HG03175 (cell line): ENCODE results near the gene ASPDH.

ENCODE experiments used
- ATAC-seq: cut with Tn5 transposase; IDR thresholded peaks from one replicate; pipeline ENCODE4 v1.9.1; 2021; ENCODE audit warnings: mild to moderate bottlenecking, moderate library complexity; ENCODE audit not compliant: unreplicated experiment

The ASPDH gene

DNA sequence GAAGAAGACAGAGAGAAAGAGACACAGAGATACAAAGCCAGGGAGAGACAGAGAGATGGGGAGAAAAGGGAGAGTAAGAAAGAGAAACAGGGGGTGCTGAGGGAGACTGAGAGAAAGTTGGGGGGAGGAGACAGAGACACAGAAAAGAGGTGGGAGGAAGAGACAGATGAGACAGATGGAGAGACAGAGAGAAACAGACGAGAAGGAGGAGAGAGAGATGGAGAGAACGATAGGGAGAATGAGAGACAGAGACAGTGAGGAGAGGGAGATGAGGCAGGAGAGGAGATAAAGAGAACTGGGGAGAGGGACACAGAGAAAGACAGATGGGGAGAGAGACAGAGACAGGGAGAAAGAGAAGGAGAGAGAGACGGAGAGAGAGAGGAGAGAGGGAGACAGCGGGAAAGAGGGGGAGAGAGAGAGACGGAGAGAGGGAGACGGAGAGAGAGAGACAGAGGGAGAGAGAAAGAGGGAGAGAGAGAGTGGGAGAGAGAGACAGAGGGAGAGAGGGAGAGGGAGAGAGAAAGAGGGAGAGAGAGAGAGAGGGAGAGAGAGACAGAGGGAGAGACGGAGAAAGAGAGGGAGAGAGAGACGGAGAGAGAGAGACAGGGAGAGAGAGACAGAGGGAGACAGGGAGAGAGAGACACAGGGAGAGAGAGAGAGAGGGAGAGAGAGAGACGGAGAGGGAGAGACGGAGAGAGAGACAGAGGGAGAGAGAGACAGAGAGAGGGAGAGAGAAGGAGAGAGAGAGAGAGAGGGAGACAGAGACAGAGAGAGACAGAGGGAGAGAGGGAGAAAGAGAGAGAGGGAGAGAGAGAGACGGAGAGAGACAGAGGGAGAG lies 15.3 kb downstream of the ASPDH start:
- ATAC-seq, result no peak

- no peak for ATAC-seq
Observed at GRCh38 chr19:50497022-50497405, 16.7 kb downstream of the ASPDH start.

- no peak for ATAC-seq
Observed at GRCh38 chr19:50496189-50497021, 17.3 kb downstream of the ASPDH start.

- no peak for ATAC-seq
Observed at GRCh38 chr19:50495020-50495531, 18.6 kb downstream of the ASPDH start.

DNA sequence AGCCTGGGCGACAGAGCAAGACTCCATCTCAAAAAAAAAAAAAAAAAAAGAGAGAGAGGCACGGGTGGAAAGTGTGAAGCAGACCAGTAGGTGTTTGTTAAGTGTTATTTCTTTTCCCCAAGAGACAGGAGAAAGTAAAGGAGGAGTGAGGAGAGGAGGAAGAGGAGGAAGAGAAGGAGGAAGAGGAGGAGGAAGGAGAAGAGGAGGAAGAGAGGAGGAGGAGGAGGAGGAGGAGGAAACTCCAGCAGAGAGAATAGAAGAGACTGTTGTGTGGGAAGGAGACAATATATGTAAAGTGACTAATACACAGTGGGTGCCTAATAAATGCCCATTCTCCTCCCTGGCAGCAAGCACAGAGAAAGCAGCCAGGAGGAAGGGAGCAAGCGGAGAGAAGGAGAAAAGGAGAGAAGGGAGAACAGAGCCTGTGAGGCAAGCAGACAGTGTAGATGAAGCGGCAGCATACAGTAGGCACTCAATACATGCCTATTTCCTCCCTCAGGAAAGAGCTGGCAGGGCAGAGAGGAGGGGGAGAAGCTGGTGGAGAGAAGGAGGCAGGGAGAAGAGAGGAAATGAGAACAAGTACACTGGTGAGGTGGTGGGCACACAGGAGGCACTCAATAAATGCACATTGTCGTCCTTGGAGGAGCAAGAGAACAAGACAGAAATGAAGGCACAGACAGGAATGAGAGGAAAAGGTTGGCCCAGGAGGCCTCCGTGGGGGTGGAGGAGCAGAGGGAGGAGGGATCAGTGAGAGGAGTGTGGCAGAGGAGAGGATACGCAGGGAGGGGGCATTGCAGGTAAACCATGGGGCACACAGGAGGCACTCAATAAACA lies 19.3 kb downstream of the ASPDH start:
- ATAC-seq, result no peak

GRCh38 chr19:50493171-50493570 lies 20.5 kb downstream of the ASPDH start:
- no peak for ATAC-seq

DNA sequence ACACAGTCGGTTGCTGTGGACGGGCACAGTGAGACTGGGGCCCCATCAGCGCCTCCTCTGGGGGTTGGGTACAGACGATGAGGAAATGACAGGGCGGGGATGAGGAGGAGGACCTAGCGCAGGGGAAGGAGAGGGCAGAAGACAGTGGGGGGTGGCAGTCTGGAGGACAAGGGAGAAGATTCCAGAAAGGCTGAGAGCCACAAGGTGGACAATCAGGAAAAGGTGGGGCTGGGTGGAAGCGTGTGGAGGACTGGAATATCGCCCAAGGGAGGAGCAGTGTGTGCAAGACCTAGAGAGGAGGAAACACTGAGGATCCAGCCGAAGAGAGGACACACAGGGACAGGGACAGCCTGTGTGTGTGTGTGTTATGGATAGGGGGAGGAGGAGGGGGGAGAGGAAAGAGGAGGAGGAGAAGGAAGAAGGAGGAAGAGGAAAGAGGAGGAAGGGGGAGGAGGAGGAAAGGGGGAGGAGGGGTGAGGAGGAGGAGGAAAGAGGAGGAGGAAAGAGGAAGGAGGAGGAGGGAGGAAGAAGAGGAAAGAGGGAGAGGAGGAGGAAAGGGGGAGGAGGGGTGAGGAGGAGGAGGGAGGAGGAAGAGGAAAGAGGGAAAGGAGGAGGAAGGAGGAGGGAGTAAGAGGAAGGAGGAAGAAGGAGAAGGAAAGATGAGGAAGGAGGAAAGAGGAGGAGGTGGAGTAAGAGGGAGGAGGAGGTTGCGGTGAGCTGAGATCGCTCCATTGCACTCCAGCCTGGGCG lies 21.2 kb downstream of the ASPDH start:
- no peak for ATAC-seq

DNA sequence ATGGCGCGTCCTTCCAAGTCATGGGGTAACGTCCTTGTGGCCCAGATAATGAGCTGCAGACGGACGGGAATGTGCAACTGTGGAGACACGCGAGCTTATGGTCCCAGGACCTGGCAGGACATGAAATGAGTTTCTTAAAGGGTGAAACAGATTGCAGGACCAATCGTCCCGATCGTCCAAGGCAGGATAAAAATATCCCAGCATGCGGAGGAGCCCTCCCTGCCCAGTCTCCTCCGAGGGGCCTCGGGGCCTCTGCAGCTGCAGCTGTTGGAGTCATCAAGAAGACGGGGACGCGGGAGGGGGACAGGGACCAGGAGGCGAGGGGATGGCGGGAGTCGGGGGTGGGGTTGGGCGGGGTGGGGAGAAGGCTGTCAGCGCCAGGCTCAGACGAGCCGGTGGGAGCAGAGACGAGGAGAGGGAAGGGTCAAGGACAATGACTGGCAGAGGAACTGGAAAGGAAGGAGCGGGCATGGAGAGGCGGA lies 22.7 kb downstream of the ASPDH start:
- no peak for ATAC-seq

GRCh38 chr19:50490411-50490811 lies 23.3 kb downstream of the ASPDH start:
- ATAC-seq, result no peak

GRCh38 chr19:50489461-50490011 lies 24.2 kb downstream of the ASPDH start:
- no peak for ATAC-seq

DNA sequence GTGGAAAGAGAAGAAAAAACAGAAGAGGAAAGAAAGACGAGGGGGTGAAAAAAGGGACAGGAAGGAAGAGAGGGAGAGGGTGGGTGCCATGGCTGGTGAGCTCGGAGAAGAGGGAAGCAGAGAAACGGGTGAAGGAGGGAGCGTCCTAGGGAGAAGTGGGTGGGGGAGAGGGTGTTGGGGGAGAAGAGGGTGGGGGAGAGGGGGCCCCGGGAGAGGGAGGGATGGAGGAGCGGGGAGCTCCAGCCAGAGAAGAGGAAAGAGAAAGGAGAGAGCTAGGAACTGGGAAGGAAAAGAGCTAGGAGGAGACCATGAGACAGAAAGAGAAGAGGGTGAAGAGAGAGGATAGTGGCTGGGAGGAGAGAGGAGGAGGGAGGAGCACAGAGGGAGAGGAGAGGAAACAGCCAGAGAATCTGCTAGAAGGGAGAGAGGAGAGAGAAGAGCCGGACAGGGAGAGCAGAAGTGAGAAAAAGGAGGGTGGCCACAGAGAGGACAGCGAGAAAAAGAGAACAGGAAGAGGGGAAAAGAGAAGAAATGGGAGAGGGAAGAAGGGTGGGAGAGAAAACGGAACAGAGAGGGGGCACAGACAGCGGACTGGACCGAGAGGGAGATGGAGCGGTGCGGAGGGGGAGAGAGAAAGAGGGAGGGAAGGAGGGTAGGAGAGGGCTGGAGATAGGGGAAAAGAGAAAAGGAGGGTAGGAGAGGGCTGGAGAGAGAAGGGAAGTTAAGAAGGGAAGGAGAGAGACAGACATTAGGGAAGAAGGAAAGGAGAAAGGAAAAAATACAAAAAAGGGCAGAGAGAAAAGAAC lies 25.1 kb downstream of the ASPDH start:
- ATAC-seq, result no peak

DNA sequence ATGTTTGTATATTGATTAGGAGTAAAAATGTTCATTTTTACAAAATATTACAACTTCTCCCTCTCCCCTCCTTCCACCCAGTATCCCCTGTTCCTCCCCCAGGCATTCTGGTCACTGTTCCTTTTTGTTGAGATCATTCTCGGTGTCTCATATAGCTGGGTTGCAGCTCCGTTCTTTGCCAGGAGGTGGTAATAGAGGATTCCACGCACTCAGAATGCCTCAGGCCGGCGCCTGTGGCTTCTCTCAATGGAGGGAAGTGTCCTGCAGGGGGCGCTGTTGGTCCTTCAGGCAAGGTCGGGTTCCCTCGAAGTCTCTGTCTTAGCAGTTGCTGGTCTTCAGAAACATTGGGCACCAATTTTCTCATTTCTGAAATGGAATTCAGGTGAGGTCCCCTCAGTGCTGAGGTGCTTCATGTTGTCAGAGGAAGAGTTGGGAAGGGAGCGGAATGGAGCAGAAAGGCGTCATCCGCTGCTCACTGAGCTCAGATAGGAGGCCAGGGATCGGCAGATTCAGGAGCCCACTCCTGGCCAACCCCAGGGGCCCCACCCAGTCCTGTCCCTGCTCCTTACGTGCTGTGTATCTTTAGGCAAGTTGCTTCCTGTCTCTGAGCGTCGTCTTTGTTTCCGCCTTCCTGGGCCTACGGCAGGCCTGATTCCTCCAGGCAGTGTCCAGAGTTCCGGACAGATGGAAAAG lies 26.7 kb downstream of the ASPDH start:
- ATAC-seq, result no peak

DNA sequence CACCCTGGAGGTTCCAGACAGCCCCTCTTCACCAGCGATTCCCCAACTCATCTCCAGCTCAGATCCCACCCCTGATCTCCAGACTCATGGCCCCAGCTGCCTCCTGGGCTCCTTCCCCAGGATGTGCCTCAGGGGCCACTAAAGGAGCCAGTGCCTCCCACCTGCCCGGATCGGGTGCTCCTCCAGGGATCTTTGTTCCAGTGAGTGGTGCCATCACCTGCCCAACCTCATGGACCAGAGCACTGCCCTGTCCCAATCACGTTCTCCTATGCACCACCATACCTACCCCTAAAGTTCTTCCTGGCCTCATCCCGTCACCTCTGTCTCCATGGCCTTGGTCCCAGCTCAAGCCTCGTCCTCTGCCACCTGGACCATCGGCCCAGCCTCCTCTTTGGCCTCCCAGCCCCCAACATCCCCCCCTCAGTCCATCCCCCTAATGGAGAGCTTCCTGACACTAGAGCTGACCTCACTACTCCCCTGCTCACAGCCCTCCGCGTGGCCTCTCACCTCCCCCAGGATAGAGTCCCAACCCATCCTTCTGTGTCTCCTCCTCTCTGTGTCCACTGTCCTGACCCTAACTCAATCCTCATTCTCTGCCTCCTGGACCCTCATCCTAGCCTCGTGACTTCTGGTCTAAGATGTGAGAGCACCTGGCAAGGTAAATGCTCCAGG lies 28.3 kb downstream of the ASPDH start:
- ATAC-seq, result no peak

DNA sequence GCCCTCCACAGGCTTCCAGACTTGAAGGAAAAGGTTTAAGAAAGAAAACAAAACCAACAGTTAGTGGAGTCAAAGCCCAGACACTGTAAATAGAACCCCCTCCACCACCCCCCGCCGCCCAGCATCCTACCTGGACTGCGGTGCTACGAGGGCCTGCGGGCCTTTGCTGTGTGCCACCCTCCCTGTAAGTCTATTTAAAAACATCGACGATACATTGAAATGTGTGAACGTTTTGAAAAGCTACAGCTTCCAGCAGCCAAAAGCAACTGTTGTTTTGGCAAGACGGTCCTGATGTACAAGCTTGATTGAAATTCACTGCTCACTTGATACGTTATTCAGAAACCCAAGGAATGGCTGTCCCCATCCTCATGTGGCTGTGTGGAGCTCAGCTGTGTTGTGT lies 30.8 kb downstream of the ASPDH start:
- ATAC-seq, result no peak

GRCh38 chr19:50482271-50482855 lies 31.4 kb downstream of the ASPDH start:
- ATAC-seq, result no peak

GRCh38 chr19:50481351-50482149 lies 32.2 kb downstream of the ASPDH start:
- no peak for ATAC-seq
